Neural cell (in vitro differentiated cells): ENCODE measurements around the gene NCOA7. TPM values are rescaled to one million over a fixed set of nuclear protein-coding genes. Genes with fewer than 3 reads are reported as not detected.

Experiments used
- H2AFZ ChIP-seq: fragments of 200-600, 300-800 bp; sonication (generic), shearing (Covaris generic); 2 replicates; pipeline ENCODE4 v1.6.0; 2014; ENCODE audit warnings: low read depth, mild to moderate bottlenecking, antibody characterized with exemption, low read length, moderate library complexity
- H3F3A ChIP-seq: fragments of 200-600 bp; shearing (Covaris generic); 2 replicates; pipeline ENCODE4 v1.6.1; 2016; ENCODE audit warnings: mild to moderate bottlenecking, moderate library complexity, mixed read lengths, antibody characterized with exemption, low read length; ENCODE audit not compliant: insufficient read depth, poor library complexity, severe bottlenecking
- H3K27ac ChIP-seq: fragments of 200-600, 300-800 bp; sonication (generic), shearing (Covaris generic); 2 replicates; pipeline ENCODE4 v1.5.1; 2014; ENCODE audit warnings: mild to moderate bottlenecking, low read length, moderate library complexity
- H3K27me3 ChIP-seq: fragments of 300-800, 200-600 bp; sonication (generic), shearing (Covaris generic); 2 replicates; pipeline ENCODE4 v1.6.0; 2014; ENCODE audit warnings: mild to moderate bottlenecking, low read depth, low read length, moderate library complexity; ENCODE audit not compliant: insufficient read depth
- H3K36me3 ChIP-seq: fragments of 300-800, 200-600 bp; sonication (generic), shearing (Covaris generic); 2 replicates; pipeline ENCODE4 v1.5.1; 2014; ENCODE audit warnings: mild to moderate bottlenecking, antibody characterized with exemption, low read length, moderate library complexity; ENCODE audit not compliant: insufficient read depth
- H3K4me2 ChIP-seq: fragments of 300-800, 200-600 bp; sonication (generic), shearing (Covaris generic); 2 replicates; pipeline ENCODE4 v1.6.0; 2014; ENCODE audit warnings: mild to moderate bottlenecking, low read length
- H3K4me3 ChIP-seq: fragments of 300-800, 200-600 bp; sonication (generic), shearing (Covaris generic); 2 replicates; pipeline ENCODE4 v1.5.1; 2014; ENCODE audit warnings: mild to moderate bottlenecking, low read length, moderate library complexity
- H3K79me2 ChIP-seq: fragments of 200-600 bp; shearing (Covaris generic); replicated peaks from 2 replicates; pipeline ENCODE4 v1.6.0; 2014; ENCODE audit warnings: mild to moderate bottlenecking, low read length, moderate library complexity; ENCODE audit not compliant: insufficient read depth
- H3K9ac ChIP-seq: fragments of 300-800, 200-600 bp; sonication (generic), shearing (Covaris generic); 2 replicates; pipeline ENCODE4 v1.6.1; 2016; ENCODE audit warnings: mild to moderate bottlenecking, low read length, mixed read lengths
- H3K9me2 ChIP-seq: fragments of 200-600 bp; shearing (Covaris generic); 2 replicates; pipeline ENCODE4 v1.6.1; 2016; ENCODE audit warnings: mild to moderate bottlenecking, low read length, mixed read lengths; ENCODE audit not compliant: insufficient read depth
- H3K9me3 ChIP-seq: fragments of 200-600, 300-800 bp; sonication (generic), shearing (Covaris generic); 2 replicates; pipeline ENCODE4 v1.6.1; 2016; ENCODE audit warnings: mild to moderate bottlenecking, mixed run types, low read length, moderate library complexity, mixed read lengths
- H4K20me1 ChIP-seq: fragments of 200-600 bp; shearing (Covaris generic); 2 replicates; pipeline ENCODE4 v1.6.1; 2016; ENCODE audit warnings: mild to moderate bottlenecking, mixed run types; ENCODE audit not compliant: insufficient read depth
- CTCF ChIP-seq: fragments of 450-650 bp; IDR thresholded peaks from 2 replicates; pipeline ENCODE4 v1.5.1; 2014; ENCODE audit warnings: antibody characterized with exemption, mild to moderate bottlenecking, moderate library complexity; ENCODE audit not compliant: poor library complexity, severe bottlenecking
- EP300 ChIP-seq: fragments of 450-650 bp; conservative IDR thresholded peaks from 2 replicates; pipeline ENCODE4 v1.6.1; 2014; ENCODE audit warnings: antibody characterized with exemption, mild to moderate bottlenecking, moderate library complexity; ENCODE audit not compliant: poor library complexity, severe bottlenecking
- EZH2 ChIP-seq: fragments of 200-600, 300-800 bp; shearing (Covaris generic), sonication (generic); IDR thresholded peaks from 2 replicates; pipeline ENCODE4 v1.6.1; 2014; ENCODE audit warnings: antibody characterized with exemption, low read length, borderline replicate concordance, mild to moderate bottlenecking; ENCODE audit not compliant: insufficient read depth, poor library complexity, severe bottlenecking
- MXI1 ChIP-seq: fragments of 450-650 bp; conservative IDR thresholded peaks from 2 replicates; pipeline ENCODE4 v1.6.1; 2014; ENCODE audit warnings: antibody characterized with exemption, mild to moderate bottlenecking; ENCODE audit not compliant: poor library complexity, severe bottlenecking
- POLR2AphosphoS5 ChIP-seq: IDR thresholded peaks from 2 replicates; pipeline ENCODE4 v1.6.1; 2012
- REST ChIP-seq: IDR thresholded peaks from 2 replicates; pipeline ENCODE4 v1.6.1; 2012; ENCODE audit warnings: borderline replicate concordance
- TAF1 ChIP-seq: IDR thresholded peaks from 2 replicates; pipeline ENCODE4 v1.6.1; 2012; ENCODE audit warnings: low read depth
- polyA plus RNA-seq: library from polyadenylated mRNA; depleted of rRNA; stranded (reverse); fragments of >200 nt; gene quantifications from 2 replicates; pipeline ENCODE4 v1.2.3, GENCODE V29; 2014

The NCOA7 gene
- polyA plus RNA-seq, 1 donor from 2014 or later = 17.1 TPM

GRCh38 chr6:125919618-125920017, 128.9 kb downstream of the NCOA7 start:
- Histone ChIP-seq H3K9me3 (no peaks in the 10 kb centered on the region), H4K20me1 (no peaks in the 10 kb centered on the region), H3K4me3 (no peak overlapping the region), H3K9me2 (no peaks in the 10 kb centered on the region), H3K27ac (no peak overlapping the region), H3K9ac (no peak overlapping the region), H3K4me2 (no peak overlapping the region), H3K36me3 (peaks cover 6% of the 10 kb centered on the region), H3K27me3 (no peaks in the 10 kb centered on the region), H2AFZ (no peak overlapping the region), H3F3A (no peaks in the 10 kb centered on the region), H3K79me2 (no peaks in the 10 kb centered on the region)
- TF ChIP-seq MXI1 (no peak), EZH2 (no peak), TAF1 (no peak), REST (no peak), EP300 (no peak), CTCF (no peak), POLR2AphosphoS5 (no peak)

- no peak overlapping the region for H3K4me2 ChIP-seq
- no peak overlapping the region for H3K4me3 ChIP-seq
- H4K20me1 ChIP-seq = no peaks in the 10 kb centered on the region
- TF ChIP-seq EP300 = no peak
- no peak overlapping the region for H3K9ac ChIP-seq
- H3K79me2 ChIP-seq = no peaks in the 10 kb centered on the region
- no peaks in the 10 kb centered on the region for H3K9me3 ChIP-seq
- H3K27ac ChIP-seq = no peak overlapping the region
- H3K9me2 ChIP-seq = no peaks in the 10 kb centered on the region
- H3K36me3 ChIP-seq = no peaks in the 10 kb centered on the region
- H3K27me3 ChIP-seq = no peaks in the 10 kb centered on the region
- no peaks in the 10 kb centered on the region for H3F3A ChIP-seq
- no peak overlapping the region for H2AFZ ChIP-seq
Measured at GRCh38 chr6:125922322-125922860, 131.6 kb downstream of the NCOA7 start.

- H3F3A ChIP-seq = no peaks in the 10 kb centered on the region
- H3K27ac ChIP-seq = no peak overlapping the region
- no peak overlapping the region for H3K9ac ChIP-seq
- H3K4me3 ChIP-seq = no peak overlapping the region
- no peaks in the 10 kb centered on the region for H3K79me2 ChIP-seq
- H4K20me1 ChIP-seq = no peaks in the 10 kb centered on the region
- no peaks in the 10 kb centered on the region for H3K27me3 ChIP-seq
- no peaks in the 10 kb centered on the region for H3K36me3 ChIP-seq
- no peak for TF ChIP-seq MXI1
- TF ChIP-seq EP300 = no peak
- no peak for TF ChIP-seq EZH2
- no peak overlapping the region for H3K4me2 ChIP-seq
- no peaks in the 10 kb centered on the region for H3K9me2 ChIP-seq
- H2AFZ ChIP-seq = no peak overlapping the region
- no peaks in the 10 kb centered on the region for H3K9me3 ChIP-seq
Measured at GRCh38 chr6:125923366-125923877, 132.7 kb downstream of the NCOA7 start.
